Mesenchymal stem cell (in vitro differentiated cells and primary cell): ENCODE results near the gene PAPPA2.
A peak's percentile ranks its signal among the peaks of the same experiment; 100 is the strongest.

Experiments
- DNase-seq: peaks from one replicate; pipeline ENCODE4 v3.0.0-alpha.2; 2013
- H2AFZ ChIP-seq: one replicate; pipeline ENCODE4 v1.6.1; 2013; ENCODE audit warnings: low read depth, mild to moderate bottlenecking, control low read depth, inconsistent platforms, low read length, moderate library complexity
- H2AK5ac ChIP-seq: 2 replicates; pipeline ENCODE4 v1.6.1; 2013; ENCODE audit warnings: low read length, moderate library complexity, mild to moderate bottlenecking, inconsistent platforms; ENCODE audit not compliant: severe bottlenecking
- H2BK120ac ChIP-seq: one replicate; pipeline ENCODE4 v1.6.1; 2013; ENCODE audit warnings: low read depth, mild to moderate bottlenecking, inconsistent platforms, low read length, moderate library complexity
- H2BK12ac ChIP-seq, 2 experiments: one replicate each; pipeline ENCODE4 v1.6.1; 2013; ENCODE audit warnings: inconsistent platforms in 2 of 2, low read length in 2 of 2, mild to moderate bottlenecking in 2 of 2, moderate library complexity in 2 of 2, control low read depth in 1 of 2
- H2BK15ac ChIP-seq: one replicate; pipeline ENCODE4 v1.6.1; 2013; ENCODE audit warnings: mild to moderate bottlenecking, low read depth, inconsistent platforms; ENCODE audit not compliant: poor library complexity, severe bottlenecking
- H2BK5ac ChIP-seq: 2 replicates; pipeline ENCODE4 v1.6.1; 2013; ENCODE audit warnings: low read depth, mild to moderate bottlenecking, low read length, control low read depth, inconsistent platforms; ENCODE audit not compliant: poor library complexity, severe bottlenecking
- H3K14ac ChIP-seq, 2 experiments: one replicate each; pipeline ENCODE4 v1.6.1; 2013; ENCODE audit warnings: inconsistent platforms in 2 of 2, low read length in 2 of 2, control low read depth in 1 of 2, mild to moderate bottlenecking in 1 of 2, moderate library complexity in 1 of 2
- H3K18ac ChIP-seq, 2 experiments: one replicate each; pipeline ENCODE4 v1.6.1; 2013; ENCODE audit warnings: inconsistent platforms in 2 of 2, low read length in 2 of 2, control low read depth in 1 of 2, low read depth in 1 of 2, mild to moderate bottlenecking in 1 of 2
- H3K23ac ChIP-seq, 2 experiments: one replicate each; pipeline ENCODE4 v1.6.1; 2013; ENCODE audit warnings: inconsistent platforms in 2 of 2, low read length in 2 of 2, mild to moderate bottlenecking in 2 of 2, moderate library complexity in 2 of 2, control low read depth in 1 of 2
- H3K27ac ChIP-seq: 2 replicates; pipeline ENCODE4 v1.5.1; 2013; ENCODE audit warnings: mild to moderate bottlenecking, moderate library complexity, low read length, control low read depth, inconsistent platforms; ENCODE audit not compliant: poor library complexity, severe bottlenecking
- H3K27me3 ChIP-seq, 2 experiments: 2 replicates each; pipeline versions ENCODE4 v1.6.1 to v1.7.0; 2013; ENCODE audit warnings: low read length in 2 of 2, mild to moderate bottlenecking in 2 of 2, moderate library complexity in 2 of 2, control low read depth in 1 of 2, inconsistent platforms in 1 of 2; ENCODE audit not compliant: control insufficient read depth in 1 of 2, insufficient read depth in 1 of 2
- H3K36me3 ChIP-seq, 2 experiments: 2 replicates each; pipeline versions ENCODE4 v1.6.1 to v1.7.0; 2013; ENCODE audit warnings: low read length in 2 of 2, control low read depth in 1 of 2, inconsistent platforms in 1 of 2, low read depth in 1 of 2, mild to moderate bottlenecking in 1 of 2; ENCODE audit not compliant: insufficient read depth in 2 of 2, control insufficient read depth in 1 of 2
- H3K4ac ChIP-seq, 2 experiments: one replicate each; pipeline ENCODE4 v1.6.1; 2013; ENCODE audit warnings: inconsistent platforms in 2 of 2, low read length in 2 of 2, mild to moderate bottlenecking in 2 of 2, moderate library complexity in 2 of 2, control low read depth in 1 of 2, low read depth in 1 of 2
- H3K4me1 ChIP-seq: 2 replicates; pipeline ENCODE4 v1.6.1; 2013; ENCODE audit warnings: low read depth, low read length, control low read depth; ENCODE audit not compliant: control insufficient read depth, insufficient read depth
- H3K4me2 ChIP-seq: 2 replicates; pipeline ENCODE4 v1.6.1; 2013; ENCODE audit warnings: low read length, mild to moderate bottlenecking, inconsistent platforms; ENCODE audit not compliant: poor library complexity, severe bottlenecking
- H3K4me3 ChIP-seq, 2 experiments: 2 replicates each; pipeline versions ENCODE4 v1.5.1 to v1.7.0; 2013; ENCODE audit warnings: low read length in 2 of 2, mild to moderate bottlenecking in 2 of 2, control low read depth in 1 of 2, low read depth in 1 of 2; ENCODE audit not compliant: insufficient read depth in 1 of 2
- H3K79me1 ChIP-seq: replicated peaks from 2 replicates; pipeline ENCODE4 v1.6.1; 2013; ENCODE audit warnings: mild to moderate bottlenecking, control low read depth, low read length, inconsistent platforms; ENCODE audit not compliant: poor library complexity, severe bottlenecking
- H3K9ac ChIP-seq: 2 replicates; pipeline ENCODE4 v1.7.0; 2013; ENCODE audit warnings: mild to moderate bottlenecking, low read length, moderate library complexity
- H3K9me3 ChIP-seq: 2 replicates; pipeline ENCODE4 v1.7.0; 2013; ENCODE audit warnings: mild to moderate bottlenecking, low read length; ENCODE audit not compliant: control insufficient read depth
- H4K8ac ChIP-seq: one replicate; pipeline ENCODE4 v1.6.1; 2013; ENCODE audit warnings: inconsistent platforms, mild to moderate bottlenecking, low read length, moderate library complexity
- H4K91ac ChIP-seq: one replicate; pipeline ENCODE4 v1.6.1; 2013; ENCODE audit warnings: mild to moderate bottlenecking, low read length, inconsistent platforms
- WGBS: methylation state at CpG from one replicate; pipeline ENCODE4 v1.1.7; 2013; ENCODE audit warnings: mixed read lengths; 5-methylcytosine and 5-hydroxymethylcytosine counted together

The PAPPA2 gene

DNA sequence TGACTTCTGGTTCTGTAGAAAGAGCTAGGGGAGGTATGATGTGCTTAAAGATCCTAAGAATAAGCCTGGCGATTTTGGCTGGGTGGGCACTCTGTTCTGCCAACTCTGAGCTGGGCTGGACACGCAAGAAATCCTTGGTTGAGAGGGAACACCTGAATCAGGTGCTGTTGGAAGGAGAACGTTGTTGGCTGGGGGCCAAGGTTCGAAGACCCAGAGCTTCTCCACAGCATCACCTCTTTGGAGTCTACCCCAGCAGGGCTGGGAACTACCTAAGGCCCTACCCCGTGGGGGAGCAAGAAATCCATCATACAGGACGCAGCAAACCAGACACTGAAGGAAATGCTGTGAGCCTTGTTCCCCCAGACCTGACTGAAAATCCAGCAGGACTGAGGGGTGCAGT is 93.3 kb downstream of the PAPPA2 start:
- no peak for DNase-seq
- no peak overlapping the region for H3K9ac ChIP-seq
- no peak overlapping the region for H2AK5ac ChIP-seq
- no peak overlapping the region for H3K23ac ChIP-seq
- H3K14ac ChIP-seq: no peak overlapping the region
- no peaks in the 10 kb centered on the region for H3K79me1 ChIP-seq
- no peaks in the 10 kb centered on the region for H3K4me1 ChIP-seq
- no peak overlapping the region for H3K4me3 ChIP-seq
- no peak overlapping the region for H4K91ac ChIP-seq
- H2BK15ac ChIP-seq: no peak overlapping the region
- H3K18ac ChIP-seq: no peak overlapping the region
- no peak overlapping the region for H2BK12ac ChIP-seq
- H2AFZ ChIP-seq: no peak overlapping the region
- no peak overlapping the region for H3K4ac ChIP-seq
- no peaks in the 10 kb centered on the region for H3K9me3 ChIP-seq
- WGBS: 79% methylated on average over 4 of the region's 6 CpGs
- no peak overlapping the region for H4K8ac ChIP-seq
- H2BK120ac ChIP-seq: no peak overlapping the region
- H3K36me3 ChIP-seq: no peaks in the 10 kb centered on the region
- H3K4me2 ChIP-seq: no peak overlapping the region
- no peak overlapping the region for H3K27ac ChIP-seq
- no peak overlapping the region for H2BK5ac ChIP-seq
- peaks cover 0 to 54% of the 10 kb centered on the region in 2 experiments for H3K27me3 ChIP-seq

- H4K91ac ChIP-seq: no peak overlapping the region
- no peak overlapping the region for H3K14ac ChIP-seq
- 83% methylated on average over 2 of the region's 2 CpGs for WGBS
- no peak overlapping the region for H2BK5ac ChIP-seq
- no peaks in the 10 kb centered on the region for H3K79me1 ChIP-seq
- H2BK15ac ChIP-seq: no peak overlapping the region
- no peak overlapping the region for H3K4me3 ChIP-seq
- H2BK120ac ChIP-seq: no peak overlapping the region
- no peak overlapping the region for H2BK12ac ChIP-seq
- DNase-seq: no peak
- H4K8ac ChIP-seq: no peak overlapping the region
- no peak overlapping the region for H3K9ac ChIP-seq
- no peak overlapping the region for H3K18ac ChIP-seq
- no peak overlapping the region for H3K27ac ChIP-seq
- no peak overlapping the region for H3K23ac ChIP-seq
- no peak overlapping the region for H3K4ac ChIP-seq
- H3K4me1 ChIP-seq: no peaks in the 10 kb centered on the region
- H2AK5ac ChIP-seq: no peak overlapping the region
- H3K4me2 ChIP-seq: no peak overlapping the region
- H3K9me3 ChIP-seq: no peaks in the 10 kb centered on the region
- no peak overlapping the region for H2AFZ ChIP-seq
- no peaks in the 10 kb centered on the region for H3K36me3 ChIP-seq
- peaks cover 0 to 42% of the 10 kb centered on the region in 2 experiments for H3K27me3 ChIP-seq
Observed at GRCh38 chr1:176557543-176558258, 94.7 kb downstream of the PAPPA2 start.

DNA sequence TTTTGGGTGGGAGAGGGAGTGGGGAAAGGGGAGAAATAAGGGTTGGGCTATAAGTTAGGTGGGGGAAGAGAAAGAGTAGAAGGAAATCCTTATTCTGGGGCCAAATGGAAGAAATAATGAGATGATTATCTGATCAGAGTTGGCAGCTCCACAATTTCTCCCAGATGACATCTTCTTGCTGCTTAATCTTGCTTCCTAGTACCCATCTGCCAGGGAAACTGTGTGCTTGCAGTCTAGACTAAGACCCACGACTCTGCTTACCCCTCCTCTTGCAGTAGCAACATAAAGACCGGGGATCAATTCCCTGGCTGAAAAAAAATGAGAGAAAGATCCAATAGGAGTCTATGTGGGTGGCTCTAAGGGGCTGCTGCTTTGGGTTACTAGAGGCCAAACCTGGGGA is 95.6 kb downstream of the PAPPA2 start:
- Histone ChIP-seq H3K9ac (no peak overlapping the region), H3K36me3 (no peaks in the 10 kb centered on the region), H2AFZ (no peak overlapping the region), H4K8ac (no peak overlapping the region), H3K9me3 (no peaks in the 10 kb centered on the region), H4K91ac (no peak overlapping the region), H3K4me3 (no peak overlapping the region), H2BK120ac (no peak overlapping the region), H3K14ac (no peak overlapping the region), H3K27me3 (peaks cover 0 to 36% of the 10 kb centered on the region in 2 experiments), H2BK15ac (no peak overlapping the region), H2BK5ac (no peak overlapping the region), H3K27ac (no peak overlapping the region), H3K79me1 (no peaks in the 10 kb centered on the region), H2BK12ac (no peak overlapping the region), H3K23ac (no peak overlapping the region), H3K4ac (no peak overlapping the region), H3K4me2 (no peak overlapping the region), H2AK5ac (no peak overlapping the region), H3K18ac (no peak overlapping the region), H3K4me1 (no peaks in the 10 kb centered on the region)
- WGBS: 80% methylated on average over 1 of the region's 2 CpGs
- no peak for DNase-seq

GRCh38 chr1:176559474-176559873 is 96.5 kb downstream of the PAPPA2 start:
- Histone ChIP-seq H2AK5ac (no peak overlapping the region), H3K4me2 (no peak overlapping the region), H3K36me3 (no peaks in the 10 kb centered on the region), H3K27me3 (peaks cover 0 to 27% of the 10 kb centered on the region in 2 experiments), H2BK120ac (no peak overlapping the region), H3K27ac (no peak overlapping the region), H3K23ac (no peak overlapping the region), H2BK5ac (no peak overlapping the region), H3K9me3 (no peaks in the 10 kb centered on the region), H3K18ac (no peak overlapping the region), H3K4me1 (no peaks in the 10 kb centered on the region), H3K79me1 (no peaks in the 10 kb centered on the region), H4K91ac (no peak overlapping the region), H2AFZ (no peak overlapping the region), H3K4me3 (no peak overlapping the region), H3K9ac (peak overlapping the region; percentile 52), H2BK15ac (no peak overlapping the region), H3K14ac (no peak overlapping the region), H3K4ac (no peak overlapping the region), H4K8ac (no peak overlapping the region), H2BK12ac (no peak overlapping the region)
- DNase-seq: no peak
- 34% methylated on average over 4 of the region's 4 CpGs for WGBS
